SK-N-SH (cell line): ENCODE results near the gene ZNF236. TPM values are rescaled to one million over a fixed set of nuclear protein-coding genes. Genes with fewer than 3 reads are reported as not detected.

Source experiments
- CTCF ChIA-PET: fragments of 300-600, 350-600 bp; formaldehyde crosslinking; extraction: SDS; loops from one replicate; lab custom pipeline; 2021; lab: Yijun Ruan, JAX
- POLR2A ChIA-PET: fragments of 350-600 bp; sonication (Branson Sonifier 250); formaldehyde crosslinking; extraction: SDS; loops from one replicate; lab custom pipeline; 2020; ENCODE audit warnings: antibody characterized with exemption, inconsistent platforms; lab: Yijun Ruan, JAX
- DNase-seq: peaks from one replicate; pipeline ENCODE4 v3.0.0; 2012
- H2AFZ ChIP-seq: fragments of 200-600 bp; sonication (generic); 2 replicates; pipeline ENCODE4 v1.8.1; 2016; ENCODE audit warnings: antibody characterized with exemption, mild to moderate bottlenecking, low read depth
- H3F3A ChIP-seq: fragments of 200-600 bp; sonication (generic); replicated peaks from 2 replicates; pipeline ENCODE3; 2016; ENCODE audit warnings: antibody characterized with exemption, mild to moderate bottlenecking; ENCODE audit not compliant: insufficient read depth
- H3K27ac ChIP-seq, 2 experiments: fragments of 200-500 bp in 1 of 2; fragments of 200-600 bp in 1 of 2; sonication (Bioruptor generic) in 1 of 2; sonication (generic), shearing (Covaris generic) in 1 of 2; 2 replicates each; pipeline versions ENCODE4 v1.5.1 to v1.6.1; 2014 to 2016; ENCODE audit warnings: low read depth in 2 of 2, inconsistent platforms in 1 of 2, low read length in 1 of 2, mild to moderate bottlenecking in 1 of 2, mixed read lengths in 1 of 2
- H3K27me3 ChIP-seq: fragments of 200-600 bp; sonication (generic), shearing (Covaris generic); 2 replicates; pipeline ENCODE4 v1.6.1; 2016; ENCODE audit warnings: mixed run types; ENCODE audit not compliant: insufficient read depth
- H3K36me3 ChIP-seq, 2 experiments: fragments of 200-500 bp in 1 of 2; fragments of 200-600 bp in 1 of 2; sonication (Bioruptor generic) in 1 of 2; sonication (generic) in 1 of 2; replicated peaks in 1 of 2; 2 replicates each; pipeline versions ENCODE3 to v1.5.1; 2014 to 2016; ENCODE audit warnings: low read length in 1 of 2, mild to moderate bottlenecking in 1 of 2; ENCODE audit not compliant: insufficient read depth in 2 of 2, control insufficient read depth in 1 of 2
- H3K4me1 ChIP-seq, 2 experiments: fragments of 200-500 bp in 1 of 2; fragments of 200-600 bp in 1 of 2; sonication (Bioruptor generic) in 1 of 2; sonication (generic), shearing (Covaris generic) in 1 of 2; 2 replicates each; pipeline versions ENCODE4 v1.5.1 to v1.6.1; 2014 to 2016; ENCODE audit warnings: low read depth in 1 of 2, low read length in 1 of 2, mixed run types in 1 of 2; ENCODE audit not compliant: insufficient read depth in 2 of 2, control insufficient read depth in 1 of 2
- H3K4me2 ChIP-seq: fragments of 200-600 bp; sonication (generic), shearing (Covaris generic); 2 replicates; pipeline ENCODE4 v1.6.1; 2017; ENCODE audit warnings: mixed run types
- H3K4me3 ChIP-seq, 2 experiments: fragments of 200-500 bp in 1 of 2; fragments of 200-600 bp in 1 of 2; sonication (Bioruptor generic) in 1 of 2; sonication (generic), shearing (Covaris generic) in 1 of 2; 2 replicates each; pipeline versions ENCODE4 v1.5.1 to v1.8.1; 2014 to 2016; ENCODE audit warnings: low read depth in 2 of 2, inconsistent platforms in 1 of 2, low read length in 1 of 2, mild to moderate bottlenecking in 1 of 2, mixed read lengths in 1 of 2, moderate library complexity in 1 of 2
- H3K79me2 ChIP-seq: fragments of 200-600 bp; sonication (generic); 2 replicates; pipeline ENCODE4 v1.8.1; 2017; ENCODE audit warnings: mild to moderate bottlenecking; ENCODE audit not compliant: insufficient read depth
- H3K9ac ChIP-seq: fragments of 200-600 bp; sonication (generic); 2 replicates; pipeline ENCODE4 v1.6.1; 2017; ENCODE audit warnings: mixed run types
- H3K9me2 ChIP-seq: fragments of 200-600 bp; sonication (generic); 2 replicates; pipeline ENCODE4 v1.6.1; 2017; ENCODE audit warnings: mixed run types
- H3K9me3 ChIP-seq: fragments of 200-600 bp; sonication (generic); 2 replicates; pipeline ENCODE4 v1.6.1; 2017; ENCODE audit warnings: mixed run types, mild to moderate bottlenecking, moderate library complexity
- H4K20me1 ChIP-seq: fragments of 200-600 bp; sonication (generic); 2 replicates; pipeline ENCODE4 v1.6.1; 2017; ENCODE audit warnings: mild to moderate bottlenecking, mixed run types; ENCODE audit not compliant: insufficient read depth
- CHD2 ChIP-seq: fragments of 150-350 bp; IDR thresholded peaks from 2 replicates; pipeline ENCODE4 v1.6.1; 2018; ENCODE audit warnings: low read length; ENCODE audit not compliant: partially characterized antibody
- EZH2phosphoT487 ChIP-seq: fragments of 200-600 bp; sonication (generic); IDR thresholded peaks from 2 replicates; pipeline ENCODE4 v1.6.1; 2017; ENCODE audit warnings: low read depth, mixed run types, mild to moderate bottlenecking, antibody characterized with exemption, moderate library complexity, borderline replicate concordance
- FOSL2 ChIP-seq: IDR thresholded peaks from 2 replicates; pipeline ENCODE4 v1.4.0; 2012; ENCODE audit warnings: low read depth, mild to moderate bottlenecking, moderate library complexity, borderline replicate concordance
- FOXJ3 ChIP-seq: sonication (generic); formaldehyde crosslinking; IDR thresholded peaks from 2 replicates; pipeline ENCODE4 v1.5.1; 2020; ENCODE audit warnings: mild to moderate bottlenecking, missing genetic modification reagents
- FOXM1 ChIP-seq: IDR thresholded peaks from 2 replicates; pipeline ENCODE4 v1.4.0; 2012; ENCODE audit warnings: low read depth, mild to moderate bottlenecking
- GATA2 ChIP-seq: sonication (generic); formaldehyde crosslinking; IDR thresholded peaks from 2 replicates; pipeline ENCODE4 v1.5.0; 2020; ENCODE audit warnings: mild to moderate bottlenecking, missing genetic modification reagents
- MEF2A ChIP-seq: IDR thresholded peaks from 2 replicates; pipeline ENCODE4 v1.4.0; 2012; ENCODE audit warnings: low read depth, borderline replicate concordance
- NFIC ChIP-seq: IDR thresholded peaks from 2 replicates; pipeline ENCODE4 v1.4.0; 2012; ENCODE audit warnings: borderline replicate concordance
- NRF1 ChIP-seq: IDR thresholded peaks from 2 replicates; pipeline ENCODE4 v1.6.1; 2012; ENCODE audit warnings: low read depth, mild to moderate bottlenecking, low read length
- RAD21 ChIP-seq: IDR thresholded peaks from 2 replicates; pipeline ENCODE4 v1.6.1; 2012; ENCODE audit warnings: mild to moderate bottlenecking, low read length
- SIN3A ChIP-seq: IDR thresholded peaks from 2 replicates; pipeline ENCODE4 v1.6.1; 2012; ENCODE audit warnings: low read depth, mild to moderate bottlenecking, low read length, moderate library complexity, borderline replicate concordance
- TAF1 ChIP-seq: IDR thresholded peaks from 2 replicates; pipeline ENCODE4 v1.6.1; 2012; ENCODE audit warnings: low read depth, mild to moderate bottlenecking, low read length, moderate library complexity, borderline replicate concordance
- TEAD4 ChIP-seq: IDR thresholded peaks from 2 replicates; pipeline ENCODE4 v1.4.0; 2012; ENCODE audit warnings: mild to moderate bottlenecking, borderline replicate concordance; ENCODE audit not compliant: insufficient read depth
- USF2 ChIP-seq: fragments of 150-350 bp; IDR thresholded peaks from 2 replicates; pipeline ENCODE4 v1.6.1; 2017; ENCODE audit warnings: antibody characterized with exemption, low read length, low read depth, borderline replicate concordance
- WGBS: methylation state at CpG from one replicate; pipeline ENCODE4 v1.1.6; 2017; ENCODE audit warnings: low lambda C conversion rate; 5-methylcytosine and 5-hydroxymethylcytosine counted together
- polyA plus RNA-seq, 3 experiments: library from polyadenylated mRNA; depleted of rRNA; stranded (reverse); fragments of >200 nt; gene quantifications; 2 replicates each; pipeline ENCODE4 v1.2.3, GENCODE V29; 2012
- TF ChIP-seq, protein P1 (sequence below): IDR thresholded peaks from 2 replicates; pipeline ENCODE4 v1.4.0; 2012; ENCODE audit warnings: low read depth, borderline replicate concordance
- TF ChIP-seq, protein P2 (sequence below): IDR thresholded peaks from 2 replicates; pipeline ENCODE4; 2012
- TF ChIP-seq, protein P3 (sequence below): IDR thresholded peaks from 2 replicates; pipeline ENCODE4 v1.4.0; 2012; ENCODE audit warnings: low read depth, borderline replicate concordance

Gene ZNF236
- polyA plus RNA-seq, 1 of the 3 experiments (the other 2 are of a cell fraction): 4.2 TPM

- no peak for DNase-seq
- peaks cover 43 to 58% of the 10 kb centered on the region in 2 experiments for H3K36me3 ChIP-seq
- no peak overlapping the region for H3K4me3 ChIP-seq
- H2AFZ ChIP-seq: no peak overlapping the region
- TF ChIP-seq, protein P1, sequence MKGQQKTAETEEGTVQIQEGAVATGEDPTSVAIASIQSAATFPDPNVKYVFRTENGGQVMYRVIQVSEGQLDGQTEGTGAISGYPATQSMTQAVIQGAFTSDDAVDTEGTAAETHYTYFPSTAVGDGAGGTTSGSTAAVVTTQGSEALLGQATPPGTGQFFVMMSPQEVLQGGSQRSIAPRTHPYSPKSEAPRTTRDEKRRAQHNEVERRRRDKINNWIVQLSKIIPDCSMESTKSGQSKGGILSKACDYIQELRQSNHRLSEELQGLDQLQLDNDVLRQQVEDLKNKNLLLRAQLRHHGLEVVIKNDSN: no peak
- no peak for TF ChIP-seq SIN3A
- TF ChIP-seq NRF1: no peak
- no peak for TF ChIP-seq TEAD4
- no peak for TF ChIP-seq GATA2
- TF ChIP-seq MEF2A: no peak
- TF ChIP-seq TAF1: no peak
- TF ChIP-seq, protein P2, sequence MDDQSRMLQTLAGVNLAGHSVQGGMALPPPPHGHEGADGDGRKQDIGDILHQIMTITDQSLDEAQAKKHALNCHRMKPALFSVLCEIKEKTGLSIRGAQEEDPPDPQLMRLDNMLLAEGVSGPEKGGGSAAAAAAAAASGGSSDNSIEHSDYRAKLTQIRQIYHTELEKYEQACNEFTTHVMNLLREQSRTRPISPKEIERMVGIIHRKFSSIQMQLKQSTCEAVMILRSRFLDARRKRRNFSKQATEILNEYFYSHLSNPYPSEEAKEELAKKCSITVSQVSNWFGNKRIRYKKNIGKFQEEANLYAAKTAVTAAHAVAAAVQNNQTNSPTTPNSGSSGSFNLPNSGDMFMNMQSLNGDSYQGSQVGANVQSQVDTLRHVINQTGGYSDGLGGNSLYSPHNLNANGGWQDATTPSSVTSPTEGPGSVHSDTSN: no peak
- TF ChIP-seq, protein P3, sequence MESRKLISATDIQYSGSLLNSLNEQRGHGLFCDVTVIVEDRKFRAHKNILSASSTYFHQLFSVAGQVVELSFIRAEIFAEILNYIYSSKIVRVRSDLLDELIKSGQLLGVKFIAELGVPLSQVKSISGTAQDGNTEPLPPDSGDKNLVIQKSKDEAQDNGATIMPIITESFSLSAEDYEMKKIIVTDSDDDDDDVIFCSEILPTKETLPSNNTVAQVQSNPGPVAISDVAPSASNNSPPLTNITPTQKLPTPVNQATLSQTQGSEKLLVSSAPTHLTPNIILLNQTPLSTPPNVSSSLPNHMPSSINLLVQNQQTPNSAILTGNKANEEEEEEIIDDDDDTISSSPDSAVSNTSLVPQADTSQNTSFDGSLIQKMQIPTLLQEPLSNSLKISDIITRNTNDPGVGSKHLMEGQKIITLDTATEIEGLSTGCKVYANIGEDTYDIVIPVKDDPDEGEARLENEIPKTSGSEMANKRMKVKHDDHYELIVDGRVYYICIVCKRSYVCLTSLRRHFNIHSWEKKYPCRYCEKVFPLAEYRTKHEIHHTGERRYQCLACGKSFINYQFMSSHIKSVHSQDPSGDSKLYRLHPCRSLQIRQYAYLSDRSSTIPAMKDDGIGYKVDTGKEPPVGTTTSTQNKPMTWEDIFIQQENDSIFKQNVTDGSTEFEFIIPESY: no peak
- no peak for TF ChIP-seq RAD21
- no peak for TF ChIP-seq USF2
- no peak for TF ChIP-seq FOXM1
- TF ChIP-seq FOXJ3 (CRISPR knock-in tag): no peak
- no peak for TF ChIP-seq NFIC
- TF ChIP-seq CHD2: no peak
- TF ChIP-seq FOSL2: no peak
- TF ChIP-seq EZH2phosphoT487: no peak
- no peaks in the 10 kb centered on the region for H3K9me2 ChIP-seq
- no peak overlapping the region for H3K27ac ChIP-seq
- no peak overlapping the region for H3K9ac ChIP-seq
- no peaks in the 10 kb centered on the region for H3K79me2 ChIP-seq
- ChIA-PET CTCF (interaction anchor here (2.5 to 4.8 kb wide), 2 partner anchors 18 to 79 kb away, joined by 6 to 35 read pairs; no protein-coding TSS in a partner anchor), POLR2A (no interaction called here)
- no peaks in the 10 kb centered on the region for H3K9me3 ChIP-seq
- H3K27me3 ChIP-seq: no peaks in the 10 kb centered on the region
- no peak overlapping the region for H3K4me2 ChIP-seq
- no peaks in the 10 kb centered on the region for H4K20me1 ChIP-seq
- H3F3A ChIP-seq: no peaks in the 10 kb centered on the region
- H3K4me1 ChIP-seq: no peaks in the 10 kb centered on the region; a peak in 1 of 4 replicates
- 89% methylated on average over 6 of the region's 6 CpGs for WGBS
Observed at GRCh38 chr18:76903386-76903785, 81.0 kb downstream of the ZNF236 start.
